Progenitor cell of endocrine pancreas (in vitro differentiated cells): Measurements from ENCODE around the gene DAPK1. TPM values are rescaled to one million over a fixed set of nuclear protein-coding genes. Genes with fewer than 3 reads are reported as not detected.

ENCODE experiments used
- DNase-seq: peaks from one replicate; pipeline ENCODE4 v3.0.0; 2021; ENCODE audit warnings: low spot score; ENCODE audit not compliant: unreplicated experiment
- H3K27ac Mint-ChIP-seq: 2 replicates; pipeline ENCODE4 v1.8.0; 2021; ENCODE audit warnings: mild to moderate bottlenecking, moderate library complexity, mixed read lengths
- H3K27me3 Mint-ChIP-seq: 2 replicates; pipeline ENCODE4 v1.8.0; 2021; ENCODE audit warnings: mixed read lengths
- H3K36me3 Mint-ChIP-seq: 2 replicates; pipeline ENCODE4 v1.8.0; 2022; ENCODE audit warnings: mixed read lengths; ENCODE audit not compliant: insufficient read depth
- H3K4me1 Mint-ChIP-seq: 2 replicates; pipeline ENCODE4 v1.8.0; 2021; ENCODE audit warnings: low read depth, mixed read lengths
- H3K4me3 Mint-ChIP-seq: 2 replicates; pipeline ENCODE4 v1.8.0; 2021; ENCODE audit warnings: low read depth, mild to moderate bottlenecking, moderate library complexity, mixed read lengths
- H3K9me3 Mint-ChIP-seq: 2 replicates; pipeline ENCODE4 v1.8.0; 2021; ENCODE audit warnings: low read depth, mixed read lengths
- total RNA-seq: library from RNA; stranded (reverse); gene quantifications from 2 replicates; pipeline ENCODE4 v1.2.1, GENCODE V29; 2021
- TF ChIP-seq, protein P1 (sequence below): fragments of 200-600 bp; sonication (generic); IDR thresholded peaks from one replicate; pipeline ENCODE4 v1.5.0; 2021; ENCODE audit warnings: antibody characterized with exemption, mild to moderate bottlenecking; ENCODE audit not compliant: unreplicated experiment

DAPK1 gene
- total RNA-seq, 1 donor from 2014 or later = 202 TPM

DNA sequence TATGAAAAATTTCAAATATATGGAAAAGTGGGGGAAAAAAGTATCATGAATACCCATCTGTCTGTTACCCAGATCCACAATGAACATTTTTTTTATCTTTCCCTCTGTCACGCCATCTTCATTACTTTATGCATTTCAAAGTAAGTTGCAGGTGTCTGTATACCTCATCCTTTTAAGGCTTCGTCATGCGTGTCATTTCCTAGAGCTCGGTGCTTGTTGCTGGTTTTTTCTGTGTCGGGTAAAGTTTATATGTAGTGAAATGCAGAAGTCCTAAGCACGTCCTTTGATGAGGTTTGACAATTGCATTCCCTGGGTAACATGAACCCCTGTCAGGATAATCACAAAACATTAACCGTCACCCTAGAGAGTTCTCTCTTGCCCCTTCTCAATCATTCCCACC lies 52.1 kb downstream of the DAPK1 start:
- H3K4me3 Mint-ChIP-seq = no peak overlapping the region
- H3K9me3 Mint-ChIP-seq = no peaks in the 10 kb centered on the region
- no peak for DNase-seq
- no peak overlapping the region for H3K27ac Mint-ChIP-seq
- TF ChIP-seq, protein P1, sequence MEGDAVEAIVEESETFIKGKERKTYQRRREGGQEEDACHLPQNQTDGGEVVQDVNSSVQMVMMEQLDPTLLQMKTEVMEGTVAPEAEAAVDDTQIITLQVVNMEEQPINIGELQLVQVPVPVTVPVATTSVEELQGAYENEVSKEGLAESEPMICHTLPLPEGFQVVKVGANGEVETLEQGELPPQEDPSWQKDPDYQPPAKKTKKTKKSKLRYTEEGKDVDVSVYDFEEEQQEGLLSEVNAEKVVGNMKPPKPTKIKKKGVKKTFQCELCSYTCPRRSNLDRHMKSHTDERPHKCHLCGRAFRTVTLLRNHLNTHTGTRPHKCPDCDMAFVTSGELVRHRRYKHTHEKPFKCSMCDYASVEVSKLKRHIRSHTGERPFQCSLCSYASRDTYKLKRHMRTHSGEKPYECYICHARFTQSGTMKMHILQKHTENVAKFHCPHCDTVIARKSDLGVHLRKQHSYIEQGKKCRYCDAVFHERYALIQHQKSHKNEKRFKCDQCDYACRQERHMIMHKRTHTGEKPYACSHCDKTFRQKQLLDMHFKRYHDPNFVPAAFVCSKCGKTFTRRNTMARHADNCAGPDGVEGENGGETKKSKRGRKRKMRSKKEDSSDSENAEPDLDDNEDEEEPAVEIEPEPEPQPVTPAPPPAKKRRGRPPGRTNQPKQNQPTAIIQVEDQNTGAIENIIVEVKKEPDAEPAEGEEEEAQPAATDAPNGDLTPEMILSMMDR = no peak
- no peaks in the 10 kb centered on the region for H3K27me3 Mint-ChIP-seq
- H3K4me1 Mint-ChIP-seq = peaks cover 9% of the 10 kb centered on the region
- H3K36me3 Mint-ChIP-seq = peaks cover 11% of the 10 kb centered on the region

DNA sequence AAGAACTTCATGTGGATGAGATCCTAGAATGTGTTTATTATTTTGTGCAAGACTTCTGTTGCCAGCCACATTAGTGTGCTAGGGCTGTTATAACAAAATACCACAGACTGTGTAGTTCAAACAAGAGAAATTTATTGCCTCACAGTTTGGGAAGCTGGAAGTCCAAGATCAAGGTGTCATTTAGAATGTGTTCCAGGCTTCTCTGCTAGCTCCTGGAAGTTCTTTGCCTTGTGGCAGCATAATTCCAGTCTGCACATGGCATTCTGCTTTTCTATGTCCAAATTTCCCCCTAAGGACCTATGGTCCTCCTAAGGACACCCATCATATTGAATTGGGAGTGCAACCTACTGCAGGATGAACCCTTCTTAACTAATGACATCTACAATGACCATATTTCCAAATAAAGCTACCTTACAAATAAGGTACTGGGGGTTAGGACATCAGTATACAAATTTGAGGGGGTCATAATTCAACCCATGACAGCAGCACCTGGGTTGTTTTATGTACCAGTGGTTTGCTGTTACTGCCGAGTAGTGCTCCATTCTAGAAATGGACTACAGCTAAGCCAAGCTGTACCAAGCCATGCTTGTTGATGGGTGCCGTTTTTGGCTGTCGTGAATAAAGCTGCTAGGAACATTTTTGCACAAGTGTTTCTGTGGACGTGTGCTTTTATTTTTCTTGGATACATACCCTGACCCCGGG lies 52.7 kb downstream of the DAPK1 start:
- no peak overlapping the region for H3K4me3 Mint-ChIP-seq
- H3K27me3 Mint-ChIP-seq = no peaks in the 10 kb centered on the region
- H3K9me3 Mint-ChIP-seq = no peaks in the 10 kb centered on the region
- TF ChIP-seq, protein P1 = no peak
- peaks cover 9% of the 10 kb centered on the region for H3K36me3 Mint-ChIP-seq
- no peak for DNase-seq
- H3K4me1 Mint-ChIP-seq = peaks cover 9% of the 10 kb centered on the region
- H3K27ac Mint-ChIP-seq = no peak overlapping the region

DNA sequence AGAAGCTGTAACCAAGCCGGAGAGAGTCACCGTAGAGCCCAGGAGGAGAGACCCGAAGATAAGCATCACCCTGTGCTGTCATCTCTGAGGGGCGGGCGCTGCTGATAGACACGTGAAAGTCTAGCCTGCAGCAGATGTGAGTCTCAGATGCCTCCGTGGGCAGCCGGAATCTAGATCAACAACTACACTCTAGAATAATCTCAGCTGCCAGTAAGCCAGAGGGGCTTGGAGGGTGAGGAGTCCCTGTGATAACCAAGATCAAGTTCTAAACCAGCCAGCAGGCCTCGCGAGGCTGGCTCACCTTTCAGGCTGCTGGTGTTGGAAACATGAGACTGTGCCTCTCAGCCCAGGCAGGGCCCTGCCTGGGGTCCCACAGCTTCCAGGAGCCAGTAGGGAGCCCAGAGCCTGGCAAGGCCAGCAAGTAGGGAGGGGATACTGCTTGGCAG lies 54.1 kb downstream of the DAPK1 start:
- TF ChIP-seq, protein P1 = no peak
- Mint-ChIP-seq H3K4me1 (peaks cover 10% of the 10 kb centered on the region), H3K27ac (no peak overlapping the region), H3K27me3 (no peaks in the 10 kb centered on the region), H3K36me3 (peaks cover 7% of the 10 kb centered on the region), H3K9me3 (no peaks in the 10 kb centered on the region), H3K4me3 (no peak overlapping the region)
- DNase-seq = no peak

DNA sequence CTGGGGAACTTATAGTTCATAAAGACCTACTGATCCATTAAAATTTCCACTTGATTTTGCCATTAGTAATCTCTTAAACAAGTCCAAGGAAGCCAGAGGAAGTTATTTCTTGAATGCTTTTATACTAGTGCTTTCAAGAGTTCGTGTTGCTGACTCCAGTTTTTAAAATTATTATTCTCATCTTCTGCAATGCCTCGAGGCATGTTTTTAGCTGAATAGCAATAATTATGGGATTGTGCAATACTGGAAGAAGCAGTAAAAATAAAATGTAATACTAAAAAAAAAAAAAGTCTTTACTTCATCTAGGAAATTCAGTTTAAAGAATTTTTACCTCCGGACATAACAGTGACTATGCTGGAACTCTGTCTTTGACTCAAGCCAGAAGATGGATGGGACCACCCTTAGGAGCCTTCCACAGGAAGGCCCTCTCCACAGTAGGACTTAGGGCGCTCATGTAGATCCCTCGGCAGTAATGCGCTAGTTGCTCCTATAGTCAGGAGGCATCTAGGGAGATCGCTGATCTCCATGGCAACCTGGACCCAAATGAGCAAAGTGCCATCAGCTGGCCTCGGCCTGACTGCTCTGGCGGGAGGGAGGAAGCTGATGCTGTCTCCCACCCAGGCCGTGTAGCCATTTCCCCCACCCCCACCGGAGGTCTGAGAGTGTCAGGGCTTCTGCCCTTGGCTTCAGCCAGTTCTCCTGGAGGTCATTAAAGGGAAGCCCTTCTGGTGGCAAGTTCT lies 56.7 kb downstream of the DAPK1 start:
- Mint-ChIP-seq H3K27me3 (no peaks in the 10 kb centered on the region), H3K4me3 (no peak overlapping the region), H3K9me3 (no peaks in the 10 kb centered on the region), H3K4me1 (peaks cover 10% of the 10 kb centered on the region), H3K27ac (peak overlapping the region; percentile 33), H3K36me3 (peaks cover 4% of the 10 kb centered on the region)
- no peak for DNase-seq
- TF ChIP-seq, protein P1 = no peak

DNA sequence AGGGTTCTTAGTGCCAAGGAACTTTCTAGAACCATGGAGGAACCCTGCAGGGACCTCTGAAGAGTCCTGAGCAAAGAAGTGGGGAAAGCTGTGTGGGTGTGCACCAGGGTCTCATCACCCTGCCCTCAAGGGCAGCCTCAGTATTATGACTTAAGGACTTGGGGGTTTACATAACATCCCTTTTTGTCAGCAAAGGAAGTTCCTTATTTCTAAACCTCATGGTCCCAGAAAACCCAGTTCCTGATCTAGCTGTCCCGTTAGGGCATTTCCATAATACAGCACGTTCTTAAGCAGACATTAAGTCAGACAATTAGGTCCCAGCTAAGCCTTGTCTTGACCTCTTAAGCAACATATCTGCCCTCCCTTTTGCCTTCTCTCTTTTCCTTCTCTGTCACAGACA lies 57.3 kb downstream of the DAPK1 start:
- peaks cover 5% of the 10 kb centered on the region for H3K36me3 Mint-ChIP-seq
- DNase-seq = no peak
- H3K27me3 Mint-ChIP-seq = no peaks in the 10 kb centered on the region
- no peaks in the 10 kb centered on the region for H3K9me3 Mint-ChIP-seq
- TF ChIP-seq, protein P1 = no peak
- H3K27ac Mint-ChIP-seq = no peak overlapping the region
- H3K4me3 Mint-ChIP-seq = no peak overlapping the region
- H3K4me1 Mint-ChIP-seq = peaks cover 11% of the 10 kb centered on the region
